ENCODE data around the gene PRKCA.
"Not testable (repeated sequence)": the region's sequence is repeated elsewhere in the genome, so short reads cannot be mapped to it uniquely, and the experiment has no call there.

PRKCA gene

GRCh38 chr17:66704858-66705520 is 402.6 kb downstream of the PRKCA start:
- DNase-seq = no peak

DNA sequence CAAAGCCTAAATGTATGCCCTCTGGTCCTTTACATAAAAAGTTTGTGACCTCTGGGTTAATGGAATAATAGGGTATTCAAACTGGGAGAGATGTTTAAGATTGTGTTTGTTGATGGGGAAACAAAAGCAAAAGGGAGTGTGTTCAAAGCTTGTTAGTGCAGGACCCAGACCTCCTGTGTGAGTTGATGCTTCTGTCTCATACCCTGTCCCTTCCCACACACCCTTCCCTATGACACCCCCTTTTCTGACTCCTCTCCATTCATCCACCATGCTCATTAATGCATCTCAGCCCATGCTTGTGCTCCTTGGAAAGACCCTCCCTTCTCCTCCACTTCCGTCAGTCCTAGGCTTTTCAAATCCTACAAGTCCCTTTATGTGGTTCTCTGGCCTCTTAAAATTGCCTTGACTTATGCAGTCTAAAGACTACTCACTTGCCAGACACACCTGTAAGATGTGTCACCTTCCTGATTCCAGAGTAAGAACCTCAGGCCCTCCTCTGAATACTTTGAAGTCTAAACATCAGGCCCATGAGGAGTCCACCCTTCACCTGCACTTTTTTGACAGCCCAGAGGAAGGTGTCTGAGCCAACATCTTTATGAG is 404.5 kb downstream of the PRKCA start:
- no peak for DNase-seq

- DNase-seq = no peak
These were observed 409.0 kb downstream of the PRKCA start for GRCh38 chr17:66711401-66711800.

GRCh38 chr17:66711881-66712321 is 409.5 kb downstream of the PRKCA start:
- no peak for DNase-seq

DNA sequence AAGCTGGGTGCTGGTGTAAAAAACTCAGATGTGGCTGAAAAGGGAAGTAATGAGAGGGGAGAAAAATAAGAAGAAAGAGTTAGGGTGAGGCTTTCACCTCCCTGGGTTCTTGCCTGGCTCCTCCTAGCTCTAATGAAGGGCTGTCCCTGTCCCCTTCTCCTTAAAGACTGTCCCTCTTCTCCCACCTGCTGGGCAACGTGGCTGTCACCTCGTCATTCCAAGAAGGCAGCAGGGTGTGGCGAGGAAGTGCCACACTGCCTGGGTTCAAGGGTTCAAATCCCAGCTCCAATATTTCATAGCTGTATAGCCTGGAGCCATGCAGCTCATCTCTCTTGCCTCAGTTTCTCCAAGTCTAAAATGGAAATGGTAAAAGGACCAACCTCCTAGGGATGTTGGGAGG is 410.0 kb downstream of the PRKCA start:
- DNase-seq = no peak

GRCh38 chr17:66713021-66713532 is 410.7 kb downstream of the PRKCA start:
- not testable (repeated sequence) for DNase-seq

DNA sequence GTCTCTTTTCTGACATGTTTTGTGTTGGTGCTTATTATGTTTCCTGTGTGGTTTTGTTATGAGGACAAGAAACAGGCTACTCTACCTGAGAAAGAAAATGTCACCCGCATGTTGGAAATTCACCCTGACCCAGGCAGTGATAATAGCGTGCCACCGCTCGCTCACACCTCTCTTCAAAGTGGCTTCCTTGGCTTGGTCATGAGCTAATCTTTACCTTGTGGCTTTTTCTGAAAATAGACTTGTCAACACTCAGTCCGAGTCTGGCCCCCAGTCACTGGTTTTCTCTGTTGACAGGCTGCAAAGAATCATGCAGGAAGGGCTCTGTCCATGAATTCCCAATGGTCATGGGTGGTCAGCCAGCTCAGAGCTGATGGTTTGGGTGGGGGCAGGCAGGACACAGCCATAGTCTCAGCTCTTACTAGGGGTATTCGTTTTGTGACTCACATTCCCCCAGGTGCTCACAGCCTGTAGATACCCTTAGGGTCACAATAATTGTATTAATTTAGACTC is 411.2 kb downstream of the PRKCA start:
- no peak for DNase-seq

- DNase-seq = no peak
These were observed 411.9 kb downstream of the PRKCA start for GRCh38 chr17:66714046-66715023.

DNA sequence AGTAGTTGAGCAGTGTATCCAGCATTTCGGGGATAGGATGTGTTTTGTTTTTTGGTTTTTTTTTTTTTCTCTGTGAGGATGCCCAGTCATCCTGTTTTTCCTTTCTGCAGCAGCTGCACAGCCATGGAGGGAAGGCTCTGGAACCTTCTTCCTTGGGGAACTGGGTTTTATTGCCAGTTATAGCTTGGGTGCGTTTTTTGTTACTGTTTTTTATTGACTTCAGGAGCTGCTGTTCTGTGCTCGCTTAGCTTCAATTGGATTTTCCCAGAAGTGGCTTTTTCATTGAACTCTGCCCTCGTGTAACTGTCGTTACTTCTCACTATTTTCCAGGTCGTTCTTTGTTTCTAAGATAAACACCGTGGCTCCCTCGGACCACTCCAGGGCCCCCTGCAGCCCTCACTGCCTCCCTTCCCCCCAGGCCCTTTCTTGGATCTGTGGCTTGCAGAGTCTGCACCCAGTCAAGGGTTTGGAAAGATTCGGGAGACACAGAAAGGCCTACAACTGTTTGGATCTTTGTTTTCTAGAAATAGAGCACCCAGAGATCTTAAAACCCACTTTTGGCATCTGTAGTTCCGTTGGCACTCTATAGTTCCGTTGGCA is 412.8 kb downstream of the PRKCA start:
- DNase-seq = no peak

GRCh38 chr17:66715745-66716156 is 413.3 kb downstream of the PRKCA start:
- no peak for DNase-seq

DNA sequence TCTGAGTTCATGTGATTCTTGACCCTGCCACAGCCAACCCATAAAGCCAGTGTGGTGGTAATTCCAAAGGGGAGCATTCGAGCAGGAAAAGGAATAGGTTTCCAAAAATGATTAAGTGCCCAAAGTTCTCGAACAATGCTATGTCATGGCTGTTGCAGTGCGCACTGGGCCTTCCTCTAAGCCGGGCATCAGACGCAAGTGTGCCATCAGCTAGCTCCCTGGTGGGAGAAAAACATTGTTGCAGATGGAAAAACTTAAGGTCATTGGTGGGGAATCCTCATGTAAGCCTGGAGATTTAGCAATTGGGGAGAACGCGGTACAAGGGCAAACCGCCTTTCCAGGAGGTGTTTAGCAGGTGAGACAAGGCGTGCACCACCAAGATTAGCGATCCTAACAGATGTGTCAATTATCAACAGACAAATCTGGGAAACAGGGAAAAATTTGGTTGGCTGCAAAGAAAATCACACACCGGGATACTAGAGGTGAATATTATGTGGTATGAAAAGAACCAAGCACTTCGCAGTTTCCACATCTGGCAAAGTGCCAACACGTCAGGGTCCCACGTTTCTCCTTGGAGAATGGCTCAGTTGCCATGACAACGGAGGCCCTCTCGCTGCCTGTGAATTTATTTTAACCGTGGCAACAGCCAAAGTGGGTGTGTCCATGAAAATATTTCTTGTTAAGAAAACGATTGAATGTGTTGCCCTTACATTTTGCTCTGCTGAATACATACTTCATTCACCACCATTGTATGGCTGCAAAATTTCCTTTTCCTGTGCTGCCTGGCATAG is 414.0 kb downstream of the PRKCA start:
- DNase-seq = no peak

- DNase-seq = no peak
These were observed 415.2 kb downstream of the PRKCA start for GRCh38 chr17:66717641-66718058.

- no peak for DNase-seq
These were observed 417.6 kb downstream of the PRKCA start for GRCh38 chr17:66720027-66720426.

- no peak for DNase-seq
These were observed 418.2 kb downstream of the PRKCA start for GRCh38 chr17:66720567-66720966.

DNA sequence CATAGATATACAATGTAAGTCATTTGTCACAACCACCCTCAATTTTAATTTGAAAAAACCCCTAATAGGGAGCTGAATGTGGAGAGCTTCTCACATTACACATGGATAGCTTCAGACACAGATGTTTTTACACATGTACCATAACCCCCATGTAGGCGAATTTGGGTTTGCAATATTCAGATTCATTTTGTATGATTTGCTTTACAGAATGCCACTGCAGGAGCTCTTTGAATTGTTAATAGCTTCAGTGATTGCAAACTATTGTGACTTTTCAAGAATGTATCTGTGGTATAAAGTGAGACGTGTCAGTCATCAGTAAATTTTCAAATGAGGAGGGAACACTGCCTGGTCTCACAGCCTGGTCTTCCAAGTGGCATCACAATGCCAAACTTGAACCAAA is 419.9 kb downstream of the PRKCA start:
- DNase-seq = no peak

- DNase-seq = no peak
These were observed 422.3 kb downstream of the PRKCA start for GRCh38 chr17:66724581-66725341.

GRCh38 chr17:66725438-66725837 is 423.0 kb downstream of the PRKCA start:
- DNase-seq = not testable (repeated sequence)

DNA sequence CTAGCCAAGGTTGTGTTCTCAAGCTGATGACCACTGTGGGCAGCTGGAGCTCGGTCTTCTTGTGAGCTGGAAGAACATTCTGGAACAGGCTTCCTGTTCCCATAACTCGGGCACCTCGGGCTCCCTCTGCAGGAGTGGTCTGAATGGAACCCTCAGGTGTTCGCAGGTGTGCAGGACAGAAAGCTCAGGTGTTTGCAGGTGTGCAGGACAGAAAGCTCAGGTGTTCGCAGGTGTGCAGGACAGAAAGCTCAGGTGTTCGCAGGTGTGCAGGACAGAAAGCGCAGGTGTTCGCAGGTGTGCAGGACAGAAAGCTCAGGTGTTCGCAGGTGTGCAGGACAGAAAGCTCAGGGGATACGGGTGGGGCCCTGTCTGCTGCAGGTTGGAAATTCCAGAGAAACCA is 423.5 kb downstream of the PRKCA start:
- DNase-seq = no peak

GRCh38 chr17:66726371-66726770 is 424.0 kb downstream of the PRKCA start:
- DNase-seq = no peak

DNA sequence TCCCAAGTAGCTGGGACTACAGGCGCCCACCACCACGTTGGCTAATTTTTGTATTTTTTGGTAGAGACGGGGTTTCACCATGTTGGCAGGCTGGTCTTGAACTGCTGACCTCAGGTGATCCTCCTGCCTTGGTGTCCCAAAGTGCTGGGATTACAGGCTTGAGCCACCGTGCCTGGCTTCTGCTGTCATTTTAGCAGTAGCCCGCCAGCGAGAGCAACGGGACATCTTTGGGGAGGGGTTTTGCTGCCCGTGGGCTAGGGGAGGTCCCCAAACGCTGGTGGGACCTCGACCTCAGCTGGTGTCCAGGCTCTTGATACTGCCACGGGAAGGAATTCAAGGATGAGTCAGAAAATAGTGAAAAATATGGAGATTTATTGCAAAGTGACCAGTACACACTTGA is 424.4 kb downstream of the PRKCA start:
- DNase-seq = no peak
